B cell (primary cell): Measurements from ENCODE around the gene CLASP1.

ENCODE experiments used
- CTCF ChIP-seq: fragments of 200-600 bp; IDR thresholded peaks from one replicate; pipeline ENCODE4 v1.8.0; 2022; ENCODE audit warnings: antibody characterized with exemption, mild to moderate bottlenecking
- EZH2 ChIP-seq: IDR thresholded peaks from 2 replicates; pipeline ENCODE4 v1.6.1; 2012; ENCODE audit warnings: borderline replicate concordance, low read depth, mild to moderate bottlenecking, moderate library complexity, low read length; ENCODE audit not compliant: insufficient read depth, poor library complexity, severe bottlenecking

GRCh38 chr2:121666042-121666441, 16.8 kb upstream of the CLASP1 start:
- TF ChIP-seq CTCF (no peak), EZH2 (no peak)
